ENCODE results near the gene TGM1.

Gene TGM1

GRCh38 chr14:24298892-24299254 lies 35.9 kb upstream of the TGM1 start:
- no peak for TF ChIP-seq CTCF (IDR thresholded peaks at IDR 0.05; ENCODE audit: low read depth, low read length)
- DNase-seq (ENCODE audit: extremely low read depth, low read depth), result no peak

GRCh38 chr14:24297190-24297964 lies 34.4 kb upstream of the TGM1 start:
- peak; percentile 30 for TF ChIP-seq CTCF (IDR thresholded peaks at IDR 0.05; ENCODE audit: low read depth, low read length)
- DNase-seq (ENCODE audit: extremely low read depth, low read depth), result no peak

GRCh38 chr14:24296341-24297157 lies 33.6 kb upstream of the TGM1 start:
- peak; percentile 79 for TF ChIP-seq CTCF (IDR thresholded peaks at IDR 0.05; ENCODE audit: low read depth, low read length)
- peak; percentile 68 for DNase-seq (ENCODE audit: extremely low read depth, low read depth)

DNA sequence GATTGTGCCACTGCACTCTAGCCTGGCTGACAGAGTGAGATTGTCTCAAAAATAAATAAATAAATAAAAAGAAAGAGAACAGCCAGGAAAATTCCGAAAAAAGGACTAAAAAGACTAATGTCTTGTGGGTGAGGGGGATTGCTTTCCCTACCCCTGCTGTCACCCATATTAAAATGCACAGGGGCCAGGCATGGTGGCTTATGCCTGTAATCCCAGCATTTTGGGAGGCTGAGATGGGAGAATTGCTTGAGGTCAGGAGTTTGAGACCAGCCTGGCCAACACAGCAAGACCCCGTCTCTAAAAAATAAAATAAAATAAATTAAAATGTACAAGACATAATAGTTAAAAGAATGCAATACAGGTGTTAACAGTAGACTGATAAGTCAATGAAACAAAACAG lies 30.5 kb upstream of the TGM1 start:
- DNase-seq (ENCODE audit: extremely low read depth, low read depth), result no peak
- TF ChIP-seq CTCF (IDR thresholded peaks at IDR 0.05; ENCODE audit: low read depth, low read length), result no peak

DNA sequence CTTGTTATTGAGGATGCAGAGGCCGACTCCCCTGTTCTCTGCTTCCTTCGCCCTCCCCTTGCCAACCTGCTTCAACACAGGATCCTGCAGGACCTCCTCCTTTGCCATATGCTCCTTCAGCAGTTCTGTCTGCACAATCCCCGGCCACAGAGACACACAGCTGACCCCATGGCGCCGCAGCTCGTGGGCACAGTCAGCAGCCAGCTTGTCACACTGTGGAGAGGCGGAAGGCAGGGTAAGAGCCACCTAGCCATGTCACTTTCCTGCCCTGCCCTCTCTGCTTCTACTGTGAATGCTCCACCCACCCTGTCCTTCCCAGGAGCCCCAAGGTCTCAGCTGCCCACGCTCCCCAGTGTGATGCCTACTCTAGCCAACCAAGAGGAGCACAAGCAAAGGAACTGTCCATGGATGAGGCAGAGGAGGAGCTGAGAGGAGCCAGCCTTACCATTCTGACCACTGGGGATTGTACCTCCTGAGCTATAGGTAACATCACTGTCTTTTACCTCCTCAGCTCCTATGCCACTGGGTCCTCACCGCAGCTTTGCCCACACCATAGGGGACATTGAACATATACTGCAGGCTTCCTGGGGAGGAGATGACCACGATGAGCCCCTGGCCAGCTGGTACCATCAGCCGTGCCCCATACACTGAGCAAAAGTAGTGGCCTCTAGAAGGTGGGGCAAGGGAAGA lies 29.3 kb upstream of the TGM1 start:
- TF ChIP-seq CTCF (IDR thresholded peaks at IDR 0.05; ENCODE audit: low read depth, low read length), result no peak
- no peak for DNase-seq (ENCODE audit: extremely low read depth, low read depth)

DNA sequence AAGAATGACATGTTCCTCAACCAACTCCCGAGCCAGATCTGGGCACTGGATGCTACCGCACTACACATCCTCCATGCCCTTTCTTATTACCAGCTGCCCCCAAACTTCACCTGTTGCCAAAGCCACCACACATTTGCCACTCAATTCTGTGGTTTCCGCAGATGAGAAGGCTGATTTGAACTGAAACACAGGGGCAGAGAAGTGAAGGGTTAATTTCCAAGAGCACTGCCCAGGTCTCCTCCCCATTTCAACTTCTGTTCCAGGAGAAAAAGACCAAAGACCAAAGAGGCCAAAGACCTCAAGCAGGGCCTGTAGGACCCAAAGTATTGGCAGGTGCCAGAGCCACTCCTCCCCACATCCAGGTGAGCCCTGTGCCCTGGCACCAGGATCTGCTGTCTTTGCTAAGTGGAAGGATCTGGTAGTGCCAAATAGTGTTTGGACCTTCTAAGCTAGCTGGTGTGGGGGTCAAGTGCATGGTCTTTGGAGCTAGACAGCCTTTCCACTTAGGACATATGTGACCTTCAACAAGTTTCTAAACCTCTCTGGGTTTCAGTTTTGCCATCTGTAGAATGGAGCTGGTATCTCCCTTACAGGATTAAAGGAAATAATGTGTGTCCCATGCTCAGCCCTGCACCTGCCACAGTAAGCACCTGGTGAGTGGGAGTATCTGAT lies 28.6 kb upstream of the TGM1 start:
- no peak for TF ChIP-seq CTCF (IDR thresholded peaks at IDR 0.05; ENCODE audit: low read depth, low read length)
- no peak for DNase-seq (ENCODE audit: extremely low read depth, low read depth)
